ENCODE measurements around the gene TBC1D5.
"Not testable (repeated sequence)": the region's sequence is repeated elsewhere in the genome, so short reads cannot be mapped to it uniquely, and the experiment has no call there.

TBC1D5 gene

DNA sequence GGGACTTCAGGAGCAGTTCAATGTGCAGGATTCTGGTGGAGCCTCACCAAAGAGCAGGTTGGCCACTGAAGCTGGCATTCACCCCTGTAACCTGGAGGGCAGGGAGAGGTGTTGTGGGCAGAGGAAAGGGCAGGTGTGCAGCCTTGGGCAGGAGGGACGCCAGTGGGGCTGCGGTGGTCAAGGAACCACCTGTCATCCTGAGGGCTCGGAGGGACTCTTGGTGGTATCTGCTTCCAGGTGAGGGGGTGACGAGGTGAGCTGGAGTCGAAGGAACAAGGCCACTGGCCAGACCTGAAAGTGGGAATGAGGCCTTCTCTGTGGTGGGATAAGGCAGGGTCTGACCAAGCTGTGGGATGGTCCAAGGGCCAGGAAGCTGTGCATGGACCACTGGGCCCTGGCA is 588.2 kb downstream of the TBC1D5 start:
- DNase-seq, result no peak

GRCh38 chr3:17153209-17153608 is 589.2 kb downstream of the TBC1D5 start:
- no peak for DNase-seq

- peak; percentile 62 for DNase-seq
Observed at GRCh38 chr3:17151598-17152373, 590.6 kb downstream of the TBC1D5 start.

GRCh38 chr3:17149076-17149475 is 593.4 kb downstream of the TBC1D5 start:
- DNase-seq, result no peak

GRCh38 chr3:17144665-17144993 is 597.8 kb downstream of the TBC1D5 start:
- DNase-seq, result no peak

- DNase-seq, result no peak
Observed at GRCh38 chr3:17143893-17144664, 598.4 kb downstream of the TBC1D5 start.

DNA sequence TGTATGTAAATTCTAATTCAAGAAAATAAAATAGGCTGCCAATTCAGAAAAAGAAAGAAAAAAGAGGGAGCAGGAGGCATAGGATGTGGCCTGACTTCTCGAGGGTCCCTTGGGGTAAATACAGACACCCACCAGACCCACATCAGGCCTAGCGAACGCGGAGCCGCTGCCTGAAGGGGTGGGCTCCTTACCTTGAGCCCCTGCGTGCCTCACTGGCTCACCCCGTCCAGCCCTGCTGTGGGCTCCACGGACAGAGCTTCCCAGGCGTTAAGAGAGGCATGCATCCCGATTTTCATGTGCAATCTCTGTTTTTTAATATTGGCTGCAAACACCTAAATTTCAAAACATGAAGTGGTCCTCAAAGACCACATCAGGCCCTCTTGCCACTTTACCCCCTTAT is 599.9 kb downstream of the TBC1D5 start:
- no peak for DNase-seq

- no peak for DNase-seq
Observed at GRCh38 chr3:17141699-17142098, 600.7 kb downstream of the TBC1D5 start.

DNA sequence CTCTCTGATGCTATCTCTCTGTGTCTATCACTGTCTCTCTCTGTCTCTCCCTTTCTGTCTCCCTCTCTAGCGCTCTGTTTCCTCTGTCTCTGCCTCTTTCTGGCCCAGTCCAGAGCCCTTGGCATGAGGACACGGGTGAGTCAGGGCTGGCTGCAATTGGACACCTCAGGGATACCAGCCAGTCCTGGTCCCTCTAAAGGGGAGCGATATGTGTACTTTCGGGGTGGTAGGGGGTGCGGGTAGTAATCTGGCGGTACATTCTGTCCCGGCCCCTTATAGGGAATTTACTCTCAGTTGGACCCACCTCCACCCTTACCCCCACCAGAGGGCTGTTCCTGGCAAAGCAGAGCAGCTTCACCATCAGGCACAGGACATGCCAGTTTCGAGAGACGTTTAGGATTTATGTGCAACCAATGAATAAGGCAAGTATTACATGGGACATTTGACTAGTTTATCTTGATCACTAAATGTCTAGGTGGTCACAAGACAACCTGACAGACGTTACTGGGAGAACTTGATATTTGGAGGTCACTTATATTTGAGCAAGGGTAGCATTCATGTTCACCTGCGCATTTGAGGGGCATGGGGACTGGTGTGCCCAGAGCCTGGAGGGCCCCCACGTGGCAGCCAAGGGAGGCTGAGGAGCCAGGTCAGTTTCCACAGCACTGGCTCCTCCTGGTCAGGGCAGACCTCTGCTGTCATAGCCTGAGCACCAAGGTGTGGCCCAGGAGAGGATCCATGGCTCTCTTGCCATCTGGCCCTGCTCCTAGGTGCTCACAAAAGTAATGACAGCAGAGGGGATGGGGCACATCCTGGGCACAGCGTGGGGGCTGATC is 601.5 kb downstream of the TBC1D5 start:
- no peak for DNase-seq

- DNase-seq, result no peak
Observed at GRCh38 chr3:17138246-17139039, 604.0 kb downstream of the TBC1D5 start.

GRCh38 chr3:17137321-17137826 is 605.1 kb downstream of the TBC1D5 start:
- no peak for DNase-seq

GRCh38 chr3:17136136-17136721 is 606.2 kb downstream of the TBC1D5 start:
- DNase-seq, result no peak

DNA sequence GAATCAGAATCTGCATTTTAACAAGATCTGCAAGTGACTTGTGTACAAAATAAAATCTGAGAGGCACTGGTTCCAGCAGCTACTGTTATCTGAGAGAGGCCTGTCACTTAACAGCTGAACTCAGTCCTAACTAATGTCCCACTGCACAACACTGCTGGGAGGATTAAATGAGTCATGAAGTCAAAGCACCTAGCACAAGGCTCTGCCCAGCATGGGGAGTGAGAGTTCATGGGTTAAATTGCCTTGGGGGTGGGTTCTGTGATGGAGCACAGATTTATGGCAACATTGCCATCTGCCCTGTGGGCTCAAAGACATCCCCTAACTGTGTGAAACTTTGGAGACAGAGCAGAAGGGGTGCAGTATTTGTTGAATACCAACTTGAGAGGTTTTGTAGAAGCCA is 606.7 kb downstream of the TBC1D5 start:
- DNase-seq, result no peak

- no peak for DNase-seq
Observed at GRCh38 chr3:17133632-17134545, 608.5 kb downstream of the TBC1D5 start.

DNA sequence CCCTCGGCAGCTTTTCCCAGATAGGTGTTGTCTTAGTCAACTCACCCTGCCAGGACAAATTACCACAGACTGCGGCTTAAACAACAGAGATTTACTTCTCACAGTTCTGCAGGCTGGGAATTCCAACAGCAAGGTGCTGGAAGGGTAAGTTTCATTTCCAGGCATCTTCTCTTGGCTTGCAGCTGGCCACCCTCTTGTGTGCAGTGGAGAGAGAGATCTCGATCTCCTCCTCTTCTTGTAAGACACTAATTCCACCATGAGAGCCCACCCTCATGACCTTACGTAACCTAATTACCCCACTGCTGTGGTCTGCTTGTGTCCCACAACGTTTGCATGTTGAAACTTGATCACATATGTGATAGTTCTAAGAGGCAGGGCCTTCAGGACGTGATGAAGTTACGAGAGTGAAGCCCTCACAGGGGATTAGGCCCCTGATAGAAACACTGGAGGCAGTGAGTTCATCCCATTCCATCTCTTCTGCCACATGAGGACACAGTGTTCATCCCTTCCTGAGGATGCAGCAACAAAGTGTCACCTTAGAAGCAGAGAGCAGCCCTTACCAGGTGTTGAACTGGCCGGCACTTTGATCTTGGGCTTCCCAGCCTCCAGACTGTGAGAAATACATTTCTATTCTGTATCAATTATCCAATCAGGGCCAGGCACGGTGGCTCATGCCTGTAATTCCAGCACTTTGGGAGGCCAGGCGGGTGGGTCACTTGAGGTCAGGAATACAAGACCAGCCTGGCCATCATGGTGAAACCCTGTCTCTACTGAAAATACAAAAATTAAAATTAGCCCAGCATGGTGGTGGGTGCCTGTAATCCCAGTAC is 609.9 kb downstream of the TBC1D5 start:
- no peak for DNase-seq

DNA sequence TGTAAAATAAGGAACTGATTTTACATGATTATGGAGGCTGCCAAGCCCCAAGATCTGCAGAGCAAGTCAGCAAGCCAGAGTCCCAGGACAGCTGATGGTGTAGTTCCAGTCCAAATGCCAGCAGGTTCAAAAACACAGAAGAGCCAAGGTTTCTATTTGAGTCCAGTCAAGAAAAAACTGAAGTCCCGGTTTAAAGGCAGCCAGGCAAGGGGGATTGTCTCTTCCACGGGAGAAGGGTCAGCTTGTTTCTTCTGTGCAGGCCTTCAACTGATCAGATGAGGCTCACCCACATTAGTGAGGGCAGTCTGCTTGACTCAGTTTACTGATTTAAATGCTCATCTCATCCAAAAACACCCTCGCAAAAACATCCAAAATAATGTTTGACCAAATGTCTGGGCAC is 611.5 kb downstream of the TBC1D5 start:
- no peak for DNase-seq

- DNase-seq, result no peak
Observed at GRCh38 chr3:17129556-17129955, 612.9 kb downstream of the TBC1D5 start.

- DNase-seq, result not testable (repeated sequence)
Observed at GRCh38 chr3:17128671-17129070, 613.8 kb downstream of the TBC1D5 start.

- DNase-seq, result no peak
Observed at GRCh38 chr3:17125738-17126442, 616.5 kb downstream of the TBC1D5 start.
